Fibroblast of gingiva (primary cell): Measurements from ENCODE around the gene RYR3.

ENCODE experiments used
- DNase-seq: peaks from one replicate; pipeline ENCODE4 v3.0.0-alpha.2; 2011; ENCODE audit warnings: low read depth

RYR3 gene

DNA sequence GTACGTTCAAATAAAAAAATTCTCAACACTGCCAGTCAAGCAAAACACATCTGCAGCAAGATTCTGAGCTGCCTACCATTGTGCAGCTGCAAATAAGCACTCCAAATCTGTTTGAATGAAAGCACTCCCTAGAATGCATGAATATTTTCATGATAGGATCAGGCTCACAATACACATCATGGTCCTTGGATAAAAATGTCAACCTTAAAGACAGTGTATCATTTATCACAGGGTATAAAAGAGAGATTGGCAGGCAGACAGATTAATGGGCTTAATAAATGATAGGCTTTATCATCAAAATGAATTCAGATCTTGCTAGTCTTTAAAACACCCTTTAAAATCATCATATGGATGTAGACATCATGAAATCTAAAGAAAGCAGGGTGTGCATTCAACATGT lies 9.2 kb downstream of the RYR3 start:
- DNase-seq, result no peak

DNA sequence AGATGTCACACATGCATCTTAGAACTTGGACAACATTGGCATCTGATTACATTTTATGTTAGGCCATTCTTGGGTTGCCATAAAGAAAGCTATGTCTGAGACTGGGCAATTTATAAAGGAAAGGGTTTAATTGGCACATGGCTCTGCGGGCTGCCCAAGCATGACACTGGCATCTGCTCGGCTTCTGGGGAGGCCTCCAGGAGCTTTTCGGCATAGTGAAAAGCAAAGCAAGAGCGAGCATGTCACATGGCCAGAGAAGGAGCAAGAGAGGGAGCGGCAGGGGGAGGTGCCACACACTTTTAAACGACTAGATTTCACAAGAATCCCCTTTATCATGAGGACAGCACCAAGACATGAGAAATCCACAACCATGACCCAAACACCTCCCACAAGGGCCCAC lies 11.3 kb downstream of the RYR3 start:
- DNase-seq, result no peak

GRCh38 chr15:33324609-33325008 lies 13.8 kb downstream of the RYR3 start:
- DNase-seq, result no peak

DNA sequence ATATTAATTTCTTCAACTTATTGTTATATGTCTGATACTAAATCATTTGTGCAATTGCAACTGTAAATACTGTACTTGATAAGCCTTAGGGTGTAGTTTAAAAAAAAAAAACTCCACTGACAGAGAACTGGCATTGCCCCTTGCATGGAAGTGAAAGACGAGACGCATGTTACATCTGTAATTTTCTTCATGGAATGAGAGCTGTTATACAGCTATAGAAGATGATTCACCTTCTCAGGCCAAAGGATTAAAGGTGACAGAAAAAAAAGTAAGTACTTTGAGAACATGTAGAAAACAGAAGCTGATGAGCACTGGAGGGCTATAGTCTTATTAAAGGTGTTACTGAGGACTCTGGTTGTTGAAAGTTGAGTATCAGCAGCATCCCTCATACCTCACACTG lies 16.1 kb downstream of the RYR3 start:
- DNase-seq, result no peak

GRCh38 chr15:33328106-33328505 lies 17.3 kb downstream of the RYR3 start:
- DNase-seq, result no peak

- no peak for DNase-seq
These were observed 18.7 kb downstream of the RYR3 start for GRCh38 chr15:33329457-33329856.

- no peak for DNase-seq
These were observed 20.2 kb downstream of the RYR3 start for GRCh38 chr15:33330931-33331330.

DNA sequence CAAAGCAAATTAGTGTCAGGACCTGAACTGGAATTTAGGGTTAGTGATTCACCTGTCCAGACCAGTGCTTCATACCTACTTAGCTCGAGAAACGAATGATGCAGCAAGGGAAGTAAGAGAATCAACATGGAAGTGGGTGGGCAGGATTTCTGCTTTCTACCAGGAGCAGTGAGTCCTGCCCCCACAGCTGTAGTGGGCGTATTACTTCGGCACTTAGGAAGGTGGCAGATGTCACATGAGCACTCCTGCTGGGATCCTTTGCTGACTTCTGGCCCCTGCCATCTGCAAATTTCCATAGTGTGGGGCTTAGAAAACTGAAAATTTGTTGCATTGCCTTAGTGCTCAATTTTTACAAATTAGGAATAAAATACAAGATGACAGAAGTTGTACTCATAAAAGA lies 31.2 kb downstream of the RYR3 start:
- DNase-seq, result no peak

DNA sequence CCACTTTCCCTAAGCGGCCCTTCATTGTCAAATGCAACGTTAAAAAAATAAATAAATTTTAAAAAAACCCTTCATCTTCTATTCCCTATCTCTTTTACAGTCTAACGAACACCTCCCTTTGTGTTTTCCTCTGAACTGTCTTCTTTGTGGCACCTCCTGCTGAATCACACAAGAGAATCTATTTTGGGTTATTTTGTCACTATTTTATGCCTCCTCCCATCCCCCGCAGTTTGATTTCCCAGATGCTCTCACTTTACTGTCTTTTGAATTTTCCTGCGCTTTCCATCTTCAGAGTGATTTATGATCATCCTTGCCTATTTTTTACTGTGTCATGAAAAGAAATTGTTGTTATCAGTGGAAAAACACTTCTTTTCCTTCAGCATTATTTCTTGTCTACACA lies 32.5 kb downstream of the RYR3 start:
- no peak for DNase-seq

DNA sequence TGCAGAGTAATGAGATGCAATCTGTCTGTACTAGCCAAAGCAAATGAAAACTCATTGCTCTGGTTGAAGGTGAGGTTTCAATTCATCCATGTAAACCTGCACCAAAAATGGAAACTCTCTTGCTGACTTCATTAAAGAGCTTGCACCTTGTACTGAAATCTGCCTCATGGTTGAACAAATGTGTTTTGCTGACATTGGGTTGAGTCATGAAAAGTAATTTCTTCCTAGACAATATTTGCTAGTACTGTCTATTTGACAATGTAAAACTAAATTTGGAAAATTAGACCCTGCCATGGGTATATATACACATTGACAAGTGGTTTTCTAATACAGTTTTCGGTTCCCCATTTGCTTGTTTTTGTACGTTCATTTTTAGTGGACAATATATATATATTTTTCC lies 33.3 kb downstream of the RYR3 start:
- no peak for DNase-seq

GRCh38 chr15:33344530-33344929 lies 33.8 kb downstream of the RYR3 start:
- DNase-seq, result no peak

- DNase-seq, result no peak
These were observed 43.6 kb downstream of the RYR3 start for GRCh38 chr15:33354411-33354810.

DNA sequence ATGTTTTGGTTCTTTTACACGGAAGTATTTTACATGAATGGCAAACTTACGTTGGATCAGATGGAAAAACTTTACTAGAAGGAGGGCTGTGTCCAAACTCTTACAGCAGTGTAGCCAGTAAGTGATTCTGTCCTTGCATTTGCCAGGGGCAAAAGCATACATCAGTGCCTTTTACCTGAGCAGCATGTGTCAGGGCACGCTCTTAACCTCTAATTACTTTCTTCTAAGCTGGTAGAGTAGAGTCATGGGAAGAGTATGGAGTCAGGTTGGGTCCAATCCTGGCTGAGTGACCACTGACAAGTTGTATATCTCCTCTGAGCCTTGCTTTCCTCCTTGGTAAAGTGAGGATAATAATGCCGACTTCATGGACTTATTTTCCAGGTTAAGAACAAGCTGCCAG lies 47.1 kb downstream of the RYR3 start:
- DNase-seq, result no peak

DNA sequence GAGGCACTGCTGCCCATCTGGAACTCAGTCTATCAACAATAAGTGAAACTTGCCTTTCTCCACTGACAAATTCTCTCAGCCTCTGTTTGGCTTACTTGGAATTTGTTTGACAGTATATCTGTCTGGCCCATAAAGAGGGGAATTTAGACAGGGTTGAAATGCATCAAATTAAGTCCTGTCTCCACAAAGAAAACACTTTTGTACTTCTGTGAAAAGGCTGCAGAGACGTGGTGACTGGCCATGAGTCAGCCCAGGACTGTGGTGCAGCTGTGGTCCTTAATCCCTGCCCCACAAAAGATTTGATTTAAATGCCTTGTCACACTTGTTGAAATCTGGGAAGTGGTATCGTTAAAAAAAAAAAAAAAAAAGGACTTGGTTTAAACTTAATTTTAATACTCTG lies 47.5 kb downstream of the RYR3 start:
- DNase-seq, result no peak

- DNase-seq, result no peak
These were observed 50.1 kb downstream of the RYR3 start for GRCh38 chr15:33360886-33361285.

DNA sequence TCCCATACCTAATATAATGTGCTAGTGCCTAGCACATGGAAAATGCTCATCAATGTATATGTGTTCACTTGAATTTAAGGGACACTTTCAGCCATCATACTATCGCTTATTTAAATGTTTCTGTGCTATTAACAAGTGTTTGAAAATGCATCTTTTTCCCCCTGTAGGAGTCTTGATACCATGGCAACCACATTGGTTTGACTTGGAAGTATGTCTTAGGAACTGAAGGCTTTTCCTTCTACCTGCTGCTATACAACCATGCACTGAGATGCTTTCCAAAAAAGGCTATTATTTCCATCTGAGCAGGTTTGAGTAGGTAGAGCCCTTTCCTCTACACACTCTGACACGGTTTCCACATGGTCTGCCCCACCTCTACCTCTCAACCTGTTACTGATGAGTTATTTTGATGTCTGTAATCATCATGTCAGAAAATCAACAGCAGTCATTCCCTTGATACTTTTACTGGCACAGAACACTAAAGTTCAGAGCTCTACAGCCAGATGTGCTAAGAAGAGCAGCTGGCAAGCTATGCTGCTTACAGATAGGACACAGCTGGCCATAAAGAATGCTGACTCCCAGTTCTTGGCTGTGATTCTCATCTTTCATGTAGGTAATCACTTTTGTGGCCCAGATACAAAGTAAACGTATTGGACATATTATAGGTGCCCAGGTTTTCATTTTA lies 59.3 kb downstream of the RYR3 start:
- no peak for DNase-seq

- no peak for DNase-seq
These were observed 59.9 kb downstream of the RYR3 start for GRCh38 chr15:33370623-33371020.

GRCh38 chr15:33371159-33371558 lies 60.4 kb downstream of the RYR3 start:
- DNase-seq, result no peak

DNA sequence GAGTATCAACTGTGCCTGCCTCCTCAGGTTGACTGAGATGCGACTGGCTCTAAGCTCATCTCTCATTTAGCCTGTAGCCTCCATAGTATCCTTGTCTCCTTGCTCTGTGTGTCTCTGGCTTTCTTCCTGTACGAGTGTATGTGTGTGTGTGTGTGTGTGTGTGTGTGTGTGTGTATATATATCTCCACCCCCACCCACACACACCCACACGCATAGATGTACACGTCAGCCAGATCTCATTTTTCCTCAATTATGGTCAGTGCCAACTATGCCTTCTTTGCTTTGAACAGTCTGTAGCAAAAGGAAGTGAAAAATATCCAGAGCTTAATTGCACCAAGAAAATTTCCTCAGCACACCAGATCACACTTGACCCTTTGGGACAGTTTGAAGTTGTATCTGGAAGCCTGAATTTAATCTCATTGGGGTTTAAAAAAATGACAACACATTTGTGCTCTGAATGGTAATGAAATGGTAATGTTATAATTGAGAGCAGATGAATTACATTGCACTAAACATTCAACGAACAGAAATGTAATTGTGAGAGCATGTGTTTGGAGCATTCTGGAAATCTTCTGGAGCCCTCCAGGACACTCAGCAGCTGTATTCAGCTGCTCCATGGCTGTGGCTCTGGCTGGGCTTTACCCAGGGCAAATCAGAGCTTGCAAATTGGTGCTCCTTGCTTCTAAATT lies 63.6 kb downstream of the RYR3 start:
- DNase-seq, result no peak

GRCh38 chr15:33375236-33375635 lies 64.5 kb downstream of the RYR3 start:
- DNase-seq, result no peak

DNA sequence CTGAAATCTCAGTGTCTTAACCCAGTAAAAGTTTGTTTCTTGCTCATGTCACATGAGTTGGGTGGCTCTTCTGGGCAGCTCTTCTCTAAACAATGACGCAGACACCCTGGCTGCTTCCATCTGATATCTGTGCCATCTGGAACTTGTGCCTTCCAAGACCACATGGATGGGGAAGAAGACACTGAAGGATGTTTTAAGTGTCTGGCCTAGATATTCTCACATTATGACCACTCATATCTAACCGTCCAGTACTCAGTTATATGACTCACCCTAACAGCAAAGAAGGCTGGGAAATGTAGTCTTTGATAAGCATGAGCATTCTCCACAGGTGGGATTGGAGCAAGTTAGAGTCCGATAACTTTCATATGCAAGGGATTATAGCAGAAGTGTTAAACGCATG lies 66.4 kb downstream of the RYR3 start:
- DNase-seq, result no peak

- no peak for DNase-seq
These were observed 68.2 kb downstream of the RYR3 start for GRCh38 chr15:33378866-33379480.

GRCh38 chr15:33380406-33380805 lies 69.6 kb downstream of the RYR3 start:
- DNase-seq, result no peak

DNA sequence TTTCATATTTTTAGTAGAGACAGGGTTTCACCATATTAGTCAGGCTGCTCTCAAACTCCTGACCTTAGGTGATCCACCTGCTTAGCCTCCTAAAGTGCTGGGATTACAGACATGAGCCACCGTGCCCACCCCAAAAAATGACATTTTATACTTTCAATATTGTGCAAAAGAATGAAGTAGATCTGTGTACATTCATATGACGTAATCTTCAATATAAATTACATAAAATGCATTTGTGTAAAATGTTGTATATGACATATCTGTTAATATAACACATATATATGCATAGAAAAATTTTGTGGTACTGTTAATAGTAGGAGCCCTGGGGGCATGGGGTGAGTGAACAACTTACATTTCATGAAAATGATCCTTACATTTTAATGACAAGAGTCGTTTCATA lies 71.7 kb downstream of the RYR3 start:
- DNase-seq, result no peak
